Measurements from ENCODE around the gene DTYMK.

DNA sequence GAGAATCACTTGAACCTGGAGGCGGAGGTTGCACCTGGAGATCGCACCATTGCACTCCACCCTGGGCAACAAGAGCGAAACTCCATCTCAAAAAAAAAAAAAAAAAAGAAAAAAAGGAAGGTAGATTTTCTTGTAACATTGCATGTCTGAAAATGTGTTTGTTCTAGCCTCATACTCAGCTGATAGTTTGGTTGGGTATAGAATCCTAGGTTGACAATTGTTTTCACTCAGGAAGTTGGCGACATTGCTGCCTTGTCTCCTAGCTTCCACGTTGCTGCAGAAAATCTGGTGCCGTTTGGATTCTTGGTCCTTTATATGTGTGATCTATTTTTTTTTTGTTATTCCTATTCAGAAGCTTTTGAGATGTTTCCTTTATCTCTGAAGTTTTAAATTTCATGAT lies 19.9 kb upstream of the DTYMK start:
- TF ChIP-seq, protein P1, sequence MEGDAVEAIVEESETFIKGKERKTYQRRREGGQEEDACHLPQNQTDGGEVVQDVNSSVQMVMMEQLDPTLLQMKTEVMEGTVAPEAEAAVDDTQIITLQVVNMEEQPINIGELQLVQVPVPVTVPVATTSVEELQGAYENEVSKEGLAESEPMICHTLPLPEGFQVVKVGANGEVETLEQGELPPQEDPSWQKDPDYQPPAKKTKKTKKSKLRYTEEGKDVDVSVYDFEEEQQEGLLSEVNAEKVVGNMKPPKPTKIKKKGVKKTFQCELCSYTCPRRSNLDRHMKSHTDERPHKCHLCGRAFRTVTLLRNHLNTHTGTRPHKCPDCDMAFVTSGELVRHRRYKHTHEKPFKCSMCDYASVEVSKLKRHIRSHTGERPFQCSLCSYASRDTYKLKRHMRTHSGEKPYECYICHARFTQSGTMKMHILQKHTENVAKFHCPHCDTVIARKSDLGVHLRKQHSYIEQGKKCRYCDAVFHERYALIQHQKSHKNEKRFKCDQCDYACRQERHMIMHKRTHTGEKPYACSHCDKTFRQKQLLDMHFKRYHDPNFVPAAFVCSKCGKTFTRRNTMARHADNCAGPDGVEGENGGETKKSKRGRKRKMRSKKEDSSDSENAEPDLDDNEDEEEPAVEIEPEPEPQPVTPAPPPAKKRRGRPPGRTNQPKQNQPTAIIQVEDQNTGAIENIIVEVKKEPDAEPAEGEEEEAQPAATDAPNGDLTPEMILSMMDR (IDR thresholded peaks at IDR 0.05), result no peak
- TF ChIP-seq POLR2A (IDR thresholded peaks at IDR 0.05), result no peak
